ENCODE results near the gene CLSTN2.

Gene CLSTN2

GRCh38 chr3:140007911-140008869 lies 73.2 kb downstream of the CLSTN2 start:
- DNase-seq = no peak

GRCh38 chr3:140010391-140010790 lies 75.4 kb downstream of the CLSTN2 start:
- DNase-seq = no peak

GRCh38 chr3:140011086-140011485 lies 76.1 kb downstream of the CLSTN2 start:
- DNase-seq = no peak

GRCh38 chr3:140011611-140012277 lies 76.8 kb downstream of the CLSTN2 start:
- DNase-seq = no peak

GRCh38 chr3:140013220-140013619 lies 78.2 kb downstream of the CLSTN2 start:
- DNase-seq = no peak

- no peak for DNase-seq
Observed at GRCh38 chr3:140014831-140015495, 80.0 kb downstream of the CLSTN2 start.

- no peak for DNase-seq
Observed at GRCh38 chr3:140015741-140016140, 80.8 kb downstream of the CLSTN2 start.

- DNase-seq = no peak
Observed at GRCh38 chr3:140018556-140018955, 83.6 kb downstream of the CLSTN2 start.

- DNase-seq = no peak
Observed at GRCh38 chr3:140019946-140020345, 85.0 kb downstream of the CLSTN2 start.

- no peak for DNase-seq
Observed at GRCh38 chr3:140020541-140020940, 85.6 kb downstream of the CLSTN2 start.

- no peak for DNase-seq
Observed at GRCh38 chr3:140021269-140021668, 86.3 kb downstream of the CLSTN2 start.

- DNase-seq = no peak
Observed at GRCh38 chr3:140022066-140022770, 87.2 kb downstream of the CLSTN2 start.

GRCh38 chr3:140023616-140024530 lies 88.9 kb downstream of the CLSTN2 start:
- no peak for DNase-seq

GRCh38 chr3:140031170-140031569 lies 96.2 kb downstream of the CLSTN2 start:
- no peak for DNase-seq

- no peak for DNase-seq
Observed at GRCh38 chr3:140034058-140034457, 99.1 kb downstream of the CLSTN2 start.

GRCh38 chr3:140035871-140036270 lies 100.9 kb downstream of the CLSTN2 start:
- no peak for DNase-seq

GRCh38 chr3:140050396-140050795 lies 115.4 kb downstream of the CLSTN2 start:
- DNase-seq = no peak

- no peak for DNase-seq
Observed at GRCh38 chr3:140051019-140051957, 116.3 kb downstream of the CLSTN2 start.

- no peak for DNase-seq
Observed at GRCh38 chr3:140052771-140053702, 118.1 kb downstream of the CLSTN2 start.
